DND-41 (cell line): ENCODE results near the gene ASXL2.

ENCODE experiments used
- ATAC-seq: fragments of 200-7000 bp; cut with Tn5 transposase; 3 replicates; pipeline ENCODE4 v1.9.1; 2021; ENCODE audit warnings: low read depth; ENCODE audit not compliant: insufficient read depth
- DNase-seq: peaks from one replicate; pipeline ENCODE4 v3.0.0-alpha.2; 2020
- H2AFZ ChIP-seq: 2 replicates; pipeline ENCODE4 v1.6.0; 2012; ENCODE audit warnings: low read depth, low read length
- H3K27ac ChIP-seq: 2 replicates; pipeline ENCODE4 v1.5.1; 2012; ENCODE audit warnings: low read length, inconsistent platforms
- H3K27me3 ChIP-seq: fragments of 200-600 bp; sonication (generic); 2 replicates; pipeline ENCODE4 v1.6.0; 2012; ENCODE audit warnings: low read length, mild to moderate bottlenecking, inconsistent platforms; ENCODE audit not compliant: insufficient read depth, poor library complexity
- H3K36me3 ChIP-seq: 2 replicates; pipeline ENCODE4 v1.5.1; 2012; ENCODE audit warnings: low read length, inconsistent platforms; ENCODE audit not compliant: insufficient read depth
- H3K4me1 ChIP-seq: 2 replicates; pipeline ENCODE4 v1.5.1; 2012; ENCODE audit warnings: mild to moderate bottlenecking, low read length; ENCODE audit not compliant: insufficient read depth
- H3K4me2 ChIP-seq: 2 replicates; pipeline ENCODE4 v1.6.0; 2012; ENCODE audit warnings: mild to moderate bottlenecking, moderate library complexity, low read length, inconsistent platforms; ENCODE audit not compliant: insufficient read depth
- H3K4me3 ChIP-seq, 2 experiments: fragments of 200-600 bp in 1 of 2; shearing (Covaris generic) in 1 of 2; 2 replicates each; pipeline ENCODE4 v1.5.1; 2012 to 2016; ENCODE audit warnings: inconsistent platforms in 2 of 2, low read length in 2 of 2, mild to moderate bottlenecking in 2 of 2, low read depth in 1 of 2, moderate library complexity in 1 of 2
- H3K79me2 ChIP-seq: 2 replicates; pipeline ENCODE4 v1.6.0; 2012; ENCODE audit warnings: low read length, inconsistent platforms; ENCODE audit not compliant: insufficient read depth
- H3K9ac ChIP-seq: 2 replicates; pipeline ENCODE4 v1.6.0; 2012; ENCODE audit warnings: low read depth, mild to moderate bottlenecking, inconsistent platforms, low read length, moderate library complexity
- H3K9me3 ChIP-seq: 2 replicates; pipeline ENCODE4 v1.5.1; 2012; ENCODE audit warnings: low read length, moderate library complexity, mild to moderate bottlenecking, inconsistent platforms; ENCODE audit not compliant: insufficient read depth, severe bottlenecking
- H4K20me1 ChIP-seq: 2 replicates; pipeline ENCODE4 v1.6.0; 2012; ENCODE audit warnings: low read length; ENCODE audit not compliant: insufficient read depth
- EZH2 ChIP-seq: IDR thresholded peaks from 3 replicates; pipeline ENCODE4 v1.6.1; 2012; ENCODE audit warnings: borderline replicate concordance, low read depth, mild to moderate bottlenecking, moderate library complexity, low read length, inconsistent platforms; ENCODE audit not compliant: severe bottlenecking
- TF ChIP-seq, protein P1 (sequence below): IDR thresholded peaks from 2 replicates; pipeline ENCODE4 v1.5.1; 2012; ENCODE audit warnings: borderline replicate concordance, low read length, moderate library complexity, mild to moderate bottlenecking; ENCODE audit not compliant: poor library complexity, severe bottlenecking; ENCODE audit errors: extremely low read depth

The ASXL2 gene

GRCh38 chr2:25817630-25818029, 60.7 kb downstream of the ASXL2 start:
- Histone ChIP-seq H3K79me2 (peaks cover 56% of the 10 kb centered on the region), H3K36me3 (peaks cover 4% of the 10 kb centered on the region; the same call in 1 of the 2 replicates), H2AFZ (no peak overlapping the region), H3K27ac (no peak overlapping the region), H3K4me2 (no peak overlapping the region), H4K20me1 (peaks cover 4% of the 10 kb centered on the region; the same call in 1 of the 2 replicates), H3K27me3 (no peaks in the 10 kb centered on the region), H3K9me3 (no peaks in the 10 kb centered on the region), H3K4me3 (no peak overlapping the region), H3K4me1 (no peaks in the 10 kb centered on the region), H3K9ac (no peak overlapping the region)
- TF ChIP-seq, protein P1, sequence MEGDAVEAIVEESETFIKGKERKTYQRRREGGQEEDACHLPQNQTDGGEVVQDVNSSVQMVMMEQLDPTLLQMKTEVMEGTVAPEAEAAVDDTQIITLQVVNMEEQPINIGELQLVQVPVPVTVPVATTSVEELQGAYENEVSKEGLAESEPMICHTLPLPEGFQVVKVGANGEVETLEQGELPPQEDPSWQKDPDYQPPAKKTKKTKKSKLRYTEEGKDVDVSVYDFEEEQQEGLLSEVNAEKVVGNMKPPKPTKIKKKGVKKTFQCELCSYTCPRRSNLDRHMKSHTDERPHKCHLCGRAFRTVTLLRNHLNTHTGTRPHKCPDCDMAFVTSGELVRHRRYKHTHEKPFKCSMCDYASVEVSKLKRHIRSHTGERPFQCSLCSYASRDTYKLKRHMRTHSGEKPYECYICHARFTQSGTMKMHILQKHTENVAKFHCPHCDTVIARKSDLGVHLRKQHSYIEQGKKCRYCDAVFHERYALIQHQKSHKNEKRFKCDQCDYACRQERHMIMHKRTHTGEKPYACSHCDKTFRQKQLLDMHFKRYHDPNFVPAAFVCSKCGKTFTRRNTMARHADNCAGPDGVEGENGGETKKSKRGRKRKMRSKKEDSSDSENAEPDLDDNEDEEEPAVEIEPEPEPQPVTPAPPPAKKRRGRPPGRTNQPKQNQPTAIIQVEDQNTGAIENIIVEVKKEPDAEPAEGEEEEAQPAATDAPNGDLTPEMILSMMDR, result no peak
- no peak for TF ChIP-seq EZH2
- DNase-seq (no peak), ATAC-seq (no peak)

DNA sequence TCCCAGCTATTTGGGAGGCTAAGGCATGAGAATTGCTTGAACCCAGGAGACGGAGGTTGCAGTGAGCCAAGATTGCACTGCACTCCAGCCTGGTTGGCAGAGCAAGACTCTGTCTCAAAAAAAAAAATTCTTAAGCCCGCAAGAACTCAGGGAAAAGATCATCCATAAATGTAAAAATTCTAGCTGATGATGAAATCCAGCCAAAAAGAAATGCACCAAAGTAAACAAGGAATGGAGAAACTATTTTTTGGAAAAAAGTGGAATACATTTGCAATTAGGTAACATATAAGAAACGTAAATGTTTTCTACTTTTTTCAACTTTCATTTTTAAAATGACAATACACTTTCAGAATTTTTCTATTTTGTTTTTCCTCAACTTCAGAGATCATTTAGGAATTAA, 61.3 kb downstream of the ASXL2 start:
- Histone ChIP-seq H3K79me2 (peaks cover 62% of the 10 kb centered on the region), H3K36me3 (peaks cover 3% of the 10 kb centered on the region; the same call in 1 of the 2 replicates)

GRCh38 chr2:25816249-25816648, 62.0 kb downstream of the ASXL2 start:
- Histone ChIP-seq H3K27ac (no peak overlapping the region), H3K9ac (no peak overlapping the region), H3K79me2 (peaks cover 61% of the 10 kb centered on the region), H4K20me1 (peaks cover 4% of the 10 kb centered on the region; the same call in 1 of the 2 replicates), H3K9me3 (no peaks in the 10 kb centered on the region), H3K4me2 (no peak overlapping the region), H2AFZ (no peak overlapping the region), H3K4me3 (no peak overlapping the region), H3K27me3 (no peaks in the 10 kb centered on the region), H3K36me3 (peaks cover 3% of the 10 kb centered on the region; the same call in 1 of the 2 replicates), H3K4me1 (no peaks in the 10 kb centered on the region)
- ATAC-seq (no peak), DNase-seq (no peak)
- no peak for TF ChIP-seq EZH2
- TF ChIP-seq, protein P1, result no peak

More for the DNA sequence above, 61.3 kb downstream of the ASXL2 start:
- ATAC-seq (no peak), DNase-seq (no peak)
- peaks cover 4% of the 10 kb centered on the region; the same call in 1 of the 2 replicates for H4K20me1 ChIP-seq
- H3K4me3 ChIP-seq, result no peak overlapping the region
- H3K4me1 ChIP-seq, result no peaks in the 10 kb centered on the region
- no peak overlapping the region for H3K27ac ChIP-seq
- H2AFZ ChIP-seq, result no peak overlapping the region
- no peak for TF ChIP-seq EZH2
- TF ChIP-seq, protein P1, result no peak
- no peaks in the 10 kb centered on the region for H3K9me3 ChIP-seq
- no peak overlapping the region for H3K4me2 ChIP-seq
- H3K9ac ChIP-seq, result no peak overlapping the region
- no peaks in the 10 kb centered on the region for H3K27me3 ChIP-seq
